DMS114 treated with DMSO at 0.1 percent for 48 hours (cell line): ENCODE measurements around the gene PPP6R2.
A peak's percentile ranks its signal among the peaks of the same experiment; 100 is the strongest.

Experiments
- DNase-seq: peaks from one replicate; lab custom pipeline; 2025; ENCODE audit not compliant: unreplicated experiment; lab: John Stamatoyannopoulos, UW

Gene PPP6R2, protein sequence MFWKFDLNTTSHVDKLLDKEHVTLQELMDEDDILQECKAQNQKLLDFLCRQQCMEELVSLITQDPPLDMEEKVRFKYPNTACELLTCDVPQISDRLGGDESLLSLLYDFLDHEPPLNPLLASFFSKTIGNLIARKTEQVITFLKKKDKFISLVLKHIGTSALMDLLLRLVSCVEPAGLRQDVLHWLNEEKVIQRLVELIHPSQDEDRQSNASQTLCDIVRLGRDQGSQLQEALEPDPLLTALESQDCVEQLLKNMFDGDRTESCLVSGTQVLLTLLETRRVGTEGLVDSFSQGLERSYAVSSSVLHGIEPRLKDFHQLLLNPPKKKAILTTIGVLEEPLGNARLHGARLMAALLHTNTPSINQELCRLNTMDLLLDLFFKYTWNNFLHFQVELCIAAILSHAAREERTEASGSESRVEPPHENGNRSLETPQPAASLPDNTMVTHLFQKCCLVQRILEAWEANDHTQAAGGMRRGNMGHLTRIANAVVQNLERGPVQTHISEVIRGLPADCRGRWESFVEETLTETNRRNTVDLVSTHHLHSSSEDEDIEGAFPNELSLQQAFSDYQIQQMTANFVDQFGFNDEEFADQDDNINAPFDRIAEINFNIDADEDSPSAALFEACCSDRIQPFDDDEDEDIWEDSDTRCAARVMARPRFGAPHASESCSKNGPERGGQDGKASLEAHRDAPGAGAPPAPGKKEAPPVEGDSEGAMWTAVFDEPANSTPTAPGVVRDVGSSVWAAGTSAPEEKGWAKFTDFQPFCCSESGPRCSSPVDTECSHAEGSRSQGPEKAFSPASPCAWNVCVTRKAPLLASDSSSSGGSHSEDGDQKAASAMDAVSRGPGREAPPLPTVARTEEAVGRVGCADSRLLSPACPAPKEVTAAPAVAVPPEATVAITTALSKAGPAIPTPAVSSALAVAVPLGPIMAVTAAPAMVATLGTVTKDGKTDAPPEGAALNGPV

DNA sequence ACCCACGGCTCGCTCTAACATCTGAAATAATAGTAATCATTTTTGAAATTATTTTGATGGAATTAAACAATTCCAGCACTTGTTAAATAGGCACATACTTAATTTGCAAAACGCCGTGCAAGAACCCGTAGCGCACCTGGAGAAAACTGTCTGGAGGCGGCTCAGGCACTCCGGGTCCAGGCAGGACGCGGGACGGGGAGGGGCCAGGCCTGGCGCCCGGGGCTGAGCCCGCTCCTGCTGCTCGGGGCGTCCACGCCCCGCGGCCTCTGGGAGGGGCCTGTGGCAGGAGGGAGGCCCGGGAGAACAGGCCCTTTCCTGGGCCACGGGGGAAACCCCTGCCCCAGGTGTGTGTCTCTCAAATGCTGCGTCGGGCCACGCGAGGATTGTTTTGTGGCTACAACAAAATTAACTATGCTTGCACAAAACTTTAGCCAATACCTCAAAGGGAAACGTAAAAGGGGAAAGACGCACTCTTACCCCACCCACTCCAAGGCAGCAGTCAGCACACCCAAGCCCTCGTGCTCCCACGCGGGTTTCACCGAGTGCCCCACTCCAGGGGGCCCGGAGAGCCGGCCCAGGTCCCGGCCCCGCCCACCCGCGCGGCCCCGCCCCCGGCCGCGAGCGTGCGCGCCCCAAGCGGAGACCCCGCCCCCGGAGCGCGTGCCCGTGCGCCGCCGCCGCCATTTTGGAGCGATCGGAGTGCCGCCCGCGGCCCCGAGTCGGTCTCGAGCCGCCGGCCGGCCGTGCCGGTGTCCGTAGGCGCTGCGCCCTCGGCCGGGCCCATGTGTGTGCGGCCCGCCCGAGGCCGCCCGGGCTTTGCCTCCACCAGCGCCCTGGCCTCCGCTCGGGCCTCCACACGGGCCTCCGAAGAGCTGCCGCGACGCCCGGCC is at the start of gene PPP6R2:
Gene PPP6R2 (plus strand): TSS at position 677 of the 890 bp plus-strand sequence. CDS start 50,582 bp downstream, outside the sequence.
- DNase-seq, result peak; percentile 24

DNA sequence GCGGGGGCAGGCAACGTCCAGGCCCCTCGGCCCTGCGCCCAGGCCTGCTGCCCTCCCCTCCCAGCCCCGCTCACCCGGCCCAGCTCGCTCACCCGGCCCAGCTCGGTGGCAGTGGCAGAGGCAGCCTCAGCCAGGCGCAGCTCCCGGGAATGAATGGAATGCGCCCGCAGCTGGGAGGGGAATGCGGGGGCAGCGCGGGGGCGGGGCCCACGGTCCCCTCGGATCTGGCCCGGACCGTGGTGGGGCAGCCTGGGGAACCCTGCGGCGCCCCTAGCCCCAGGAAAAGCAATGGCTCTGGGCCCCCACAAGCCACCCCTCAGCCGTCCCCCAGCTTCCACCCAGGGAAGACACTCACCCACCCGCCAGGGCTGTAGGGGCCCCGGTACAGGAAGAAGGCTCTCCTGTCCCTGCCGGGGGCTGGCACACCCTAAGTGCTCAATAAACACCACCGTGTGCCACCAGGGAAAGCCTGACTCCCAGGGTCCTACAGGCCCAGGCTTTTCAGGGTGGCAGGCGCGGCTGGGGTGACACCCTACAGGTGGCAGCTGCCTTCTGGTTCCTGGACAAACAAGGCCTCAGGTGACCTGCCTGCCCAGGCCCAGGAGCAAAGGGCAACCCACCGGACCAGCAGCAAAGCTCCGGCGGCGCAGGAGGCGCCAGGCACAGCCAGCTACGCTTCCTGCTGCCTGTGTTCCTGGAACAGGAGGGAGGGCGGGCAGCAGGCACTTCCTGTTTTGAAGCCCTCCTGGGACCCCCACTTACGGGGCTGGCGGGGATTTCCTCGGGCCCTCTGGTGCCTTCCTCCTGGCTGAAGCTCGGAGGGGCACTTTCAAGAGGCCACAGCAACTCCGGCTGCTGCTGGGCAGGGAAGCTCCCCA is 49.4 kb upstream of the PPP6R2 start:
- no peak for DNase-seq

DNA sequence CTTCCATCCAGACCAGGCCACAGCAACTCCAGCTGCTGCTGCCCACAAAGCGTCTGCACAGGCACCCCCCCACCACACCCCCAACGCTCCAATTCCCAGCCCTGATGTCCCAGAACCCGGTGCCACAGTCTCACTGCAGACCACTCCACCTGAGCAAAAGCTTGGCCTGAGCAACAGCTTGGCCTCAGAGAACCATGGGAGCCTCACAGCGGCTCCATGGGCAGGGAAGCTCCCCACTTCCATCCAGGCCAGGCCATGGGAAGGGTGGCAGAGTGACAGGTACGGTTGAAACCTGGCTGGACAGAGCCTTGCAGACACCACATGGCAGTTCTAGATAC is 48.8 kb upstream of the PPP6R2 start:
- no peak for DNase-seq

DNA sequence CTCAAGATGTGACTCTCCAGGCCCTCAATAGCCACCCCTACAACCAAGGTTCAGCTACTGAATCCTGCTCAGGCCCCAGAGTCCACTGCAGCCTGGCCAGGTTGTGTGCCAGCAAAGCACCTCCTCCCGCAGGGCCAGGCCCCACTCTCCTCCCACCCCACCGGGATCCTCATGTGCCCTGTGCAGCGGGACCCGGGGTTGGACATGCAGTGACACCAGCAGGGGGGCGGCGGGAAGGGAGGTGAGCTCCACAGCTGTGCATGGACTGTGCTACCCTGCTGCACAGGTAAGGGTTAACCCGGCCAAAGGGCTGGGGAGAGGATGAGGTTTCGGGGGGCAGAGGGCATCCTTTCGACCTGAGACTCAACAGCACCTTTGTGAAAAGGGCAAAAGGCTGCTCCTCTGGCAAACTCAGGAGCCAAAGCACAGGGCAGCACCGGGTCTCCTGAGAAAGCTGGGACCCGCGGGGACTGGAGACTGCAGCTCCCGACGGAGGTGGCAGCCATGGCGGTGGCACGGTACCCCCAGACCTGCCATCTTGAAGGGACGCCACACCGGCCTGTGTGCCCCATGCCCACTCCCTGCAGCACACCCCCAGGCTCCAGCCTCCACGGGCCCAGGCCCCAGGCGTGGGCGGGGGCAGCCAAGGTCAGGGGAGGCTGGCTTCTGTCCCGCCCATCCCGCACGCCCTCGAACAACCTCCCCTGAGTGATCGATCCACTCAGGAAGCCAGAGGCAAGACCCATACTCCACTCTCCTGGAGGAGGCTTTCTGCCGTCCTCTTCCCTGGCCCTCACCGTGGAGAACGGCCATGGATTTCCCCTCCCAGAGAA is 46.3 kb upstream of the PPP6R2 start:
- no peak for DNase-seq

DNA sequence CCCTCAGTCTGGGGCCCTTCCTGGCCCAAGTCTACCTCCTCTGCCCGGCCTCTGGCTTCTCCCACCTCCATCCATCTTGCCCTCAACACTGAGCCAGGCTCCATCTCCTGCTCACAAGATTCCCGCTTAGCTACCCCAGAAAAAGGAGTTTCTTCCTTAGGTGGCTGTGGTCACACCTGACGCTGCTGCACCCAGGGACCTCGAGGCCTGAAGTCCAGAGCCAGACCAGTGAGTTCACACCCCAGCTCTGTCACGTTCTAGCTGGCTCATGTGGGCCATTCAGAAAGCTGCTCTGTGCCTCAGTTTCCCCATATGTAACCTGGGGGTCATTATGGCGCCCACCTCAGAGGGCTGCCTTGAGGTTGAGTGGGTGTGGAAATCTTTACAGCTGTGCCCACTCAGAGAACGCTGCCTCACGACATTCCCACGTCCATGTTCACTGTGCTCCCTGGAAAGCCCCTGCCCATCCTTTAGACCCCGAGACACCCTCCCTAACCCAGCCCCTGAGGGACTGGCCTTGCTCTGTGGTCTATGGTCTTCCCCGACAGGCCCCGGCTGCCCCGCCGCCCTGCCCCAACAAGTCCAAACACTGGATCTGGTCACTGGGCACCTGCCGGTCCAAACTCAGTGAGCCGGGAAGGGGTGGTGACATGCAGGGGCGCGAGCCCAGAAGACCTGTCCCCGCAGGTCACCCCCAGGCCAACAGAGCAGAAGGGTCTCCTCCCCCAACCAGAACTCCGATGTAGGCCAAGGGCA is 45.4 kb upstream of the PPP6R2 start:
- DNase-seq, result no peak

DNA sequence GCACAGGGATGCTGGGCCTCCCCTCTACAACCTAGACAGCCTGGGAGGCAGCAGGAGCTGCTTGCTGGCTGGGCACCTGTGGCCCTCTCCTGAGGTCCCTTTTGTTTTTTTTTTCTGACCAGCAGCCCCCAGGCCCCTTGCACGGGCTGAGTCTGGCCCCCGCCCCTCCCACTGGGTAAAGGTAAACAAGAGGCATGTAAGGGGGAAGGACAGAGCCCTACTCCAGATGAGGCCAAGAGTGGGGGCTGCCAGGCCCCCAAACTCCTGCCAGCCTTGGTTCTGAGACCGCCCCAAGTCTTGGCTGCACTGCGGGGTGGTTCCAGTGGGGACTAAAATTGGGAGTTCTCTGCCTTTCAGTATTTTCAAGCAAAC is 44.9 kb upstream of the PPP6R2 start:
- no peak for DNase-seq

DNA sequence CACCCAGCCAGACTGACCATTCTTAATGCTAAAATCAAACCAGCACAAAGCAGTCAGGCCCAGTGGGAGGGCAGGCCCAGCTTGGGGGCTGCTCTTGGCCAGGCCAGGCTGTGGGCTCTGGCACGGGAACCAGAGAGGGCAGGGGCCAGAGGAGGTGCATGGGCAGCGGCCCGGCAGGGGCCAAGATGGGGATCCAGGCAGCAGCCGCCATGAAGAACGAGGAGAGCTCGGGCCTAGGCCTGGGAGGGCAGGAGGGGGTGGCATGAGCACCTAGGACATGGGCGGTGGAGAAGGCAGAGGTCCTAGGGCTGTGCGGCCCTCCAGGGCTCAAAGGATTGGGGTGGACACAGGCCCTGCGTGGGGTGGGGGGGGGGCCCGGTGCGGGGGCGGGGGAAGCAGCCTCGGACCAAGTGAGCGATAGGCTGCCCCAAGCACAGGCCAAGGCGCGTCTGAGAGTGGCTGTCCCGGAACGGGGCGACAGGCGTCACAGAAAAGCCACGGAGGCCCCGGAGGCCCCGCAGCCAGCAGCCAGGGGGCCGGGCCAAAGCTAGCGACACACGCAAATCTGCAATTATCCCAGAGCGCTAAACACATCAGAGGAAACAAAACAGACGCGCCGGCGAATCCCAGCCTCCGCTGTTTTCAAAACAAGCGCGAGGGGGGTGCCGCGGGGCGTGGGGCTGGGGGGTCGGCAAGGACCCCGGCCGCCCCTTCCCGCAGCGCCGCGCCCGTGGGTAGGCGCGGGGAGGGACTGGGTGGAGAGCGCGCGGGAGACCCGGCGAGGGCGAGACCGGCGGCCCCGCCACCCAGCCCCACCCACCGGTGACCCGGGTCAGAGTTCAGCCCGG is 44.0 kb upstream of the PPP6R2 start:
- no peak for DNase-seq

DNA sequence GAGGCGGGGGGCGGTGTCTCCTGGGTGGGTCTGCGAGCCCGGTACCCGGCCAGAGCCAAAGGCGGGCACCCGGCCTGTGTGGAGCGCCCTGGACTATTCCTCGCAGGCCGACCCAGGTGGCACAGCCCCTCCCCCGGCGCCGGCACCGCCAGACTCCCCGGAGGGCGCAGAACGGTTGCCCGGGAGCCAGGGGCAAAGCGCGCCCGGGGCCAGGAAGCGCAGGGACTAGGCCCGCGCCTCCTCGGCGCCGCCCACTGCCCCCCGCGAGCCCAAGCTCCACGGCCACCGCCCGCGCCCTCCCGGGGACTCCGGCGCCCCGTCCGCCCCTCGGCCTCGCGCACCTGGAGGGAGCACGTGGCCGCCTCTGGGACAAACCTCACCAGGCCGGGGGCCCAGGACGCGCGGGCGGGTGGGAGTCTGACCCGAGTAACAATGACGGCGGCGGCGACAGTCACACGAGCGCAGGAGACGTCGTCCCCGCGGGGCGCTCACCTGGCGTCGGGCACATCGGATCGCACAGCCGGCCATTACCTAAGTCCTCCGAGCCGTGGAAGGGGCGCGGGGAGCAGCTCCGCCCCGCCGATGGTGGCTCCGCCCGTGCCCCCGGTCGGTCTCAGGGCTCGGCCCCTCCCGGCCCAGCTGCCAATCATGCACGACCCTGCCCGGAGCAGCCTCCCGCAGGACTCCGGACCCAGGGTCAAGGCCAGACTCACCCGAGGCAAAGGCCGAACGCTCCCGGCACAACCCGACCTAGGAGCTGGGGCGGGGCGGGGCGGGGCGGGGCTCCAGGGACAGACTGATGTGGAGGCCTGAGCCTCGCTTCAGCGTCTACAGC is 43.1 kb upstream of the PPP6R2 start:
- no peak for DNase-seq

DNA sequence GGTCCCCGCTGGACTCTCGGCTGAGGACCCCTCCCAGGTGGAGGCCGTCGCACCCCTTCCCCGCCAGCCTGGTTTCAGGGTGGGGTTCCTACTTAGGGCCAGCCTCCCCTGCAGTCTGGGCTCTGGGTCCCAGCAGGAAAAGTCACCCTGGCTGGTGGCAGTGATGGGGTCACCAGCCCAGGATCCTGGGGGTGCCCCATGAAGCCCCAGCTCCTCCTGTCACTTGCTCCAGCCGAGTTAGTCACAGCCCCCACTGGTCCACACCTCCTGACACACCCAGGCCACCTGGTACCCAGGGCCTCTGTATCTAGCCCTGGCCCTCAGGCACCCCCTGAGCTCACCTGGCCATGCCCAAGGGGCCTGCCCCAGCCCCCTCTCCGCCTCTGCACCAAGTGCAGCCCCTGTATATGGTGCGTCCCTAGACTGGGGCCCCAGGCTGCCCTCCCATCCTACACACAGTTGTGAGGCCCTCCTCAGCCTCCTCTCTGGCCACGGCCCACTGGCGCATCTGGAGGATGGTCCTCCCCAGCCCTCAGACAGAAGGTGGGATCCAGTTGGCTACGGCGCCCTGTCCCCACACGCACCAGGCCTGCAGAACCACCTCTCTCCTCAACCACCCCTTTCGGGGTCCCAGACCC is 42.4 kb upstream of the PPP6R2 start:
- DNase-seq, result no peak

DNA sequence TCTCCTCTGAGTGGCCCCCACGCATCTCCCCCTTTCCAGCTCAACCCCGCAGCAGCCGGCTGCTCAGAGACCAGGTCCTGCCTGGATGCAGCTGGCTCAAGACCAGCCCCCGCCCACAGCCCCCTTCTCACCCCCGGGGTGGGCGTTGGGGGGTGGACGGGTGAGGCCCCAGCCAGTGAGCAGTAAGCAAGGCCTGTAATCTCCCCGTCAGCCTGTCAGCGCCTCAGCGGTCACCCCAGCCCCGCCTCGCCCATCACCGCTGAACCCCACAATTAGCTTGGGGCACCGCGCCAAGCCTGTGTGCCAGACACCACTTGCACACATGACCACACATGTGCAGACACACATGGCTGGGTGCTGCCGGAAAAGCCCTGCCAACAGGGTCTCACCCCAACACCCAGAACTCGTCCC is 41.5 kb upstream of the PPP6R2 start:
- no peak for DNase-seq

DNA sequence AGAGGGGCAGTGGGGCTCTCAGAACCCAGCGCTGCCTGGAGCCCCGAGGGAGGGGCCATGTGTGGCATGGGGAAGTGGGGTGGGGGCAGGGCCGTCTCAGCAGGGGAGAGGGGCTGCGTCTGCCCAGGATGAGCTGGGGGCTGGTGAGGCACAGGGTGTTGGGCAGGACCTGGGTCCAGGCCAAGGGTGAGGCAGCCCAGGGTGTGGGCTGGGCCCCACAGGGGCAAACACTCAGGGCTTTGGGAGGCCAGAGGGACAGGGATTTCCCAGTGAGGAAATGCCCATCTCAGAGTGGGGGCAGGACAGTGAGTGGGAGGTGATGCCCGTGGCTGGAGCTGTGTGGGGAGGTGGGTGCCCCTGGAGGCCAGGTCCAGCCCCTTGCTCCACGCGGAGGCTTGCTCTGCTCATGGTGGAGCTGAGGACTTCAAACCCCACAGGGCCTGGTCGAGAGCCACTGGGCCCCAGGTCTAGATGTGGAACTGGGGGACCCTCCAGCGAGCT is 41.0 kb upstream of the PPP6R2 start:
- DNase-seq, result no peak

DNA sequence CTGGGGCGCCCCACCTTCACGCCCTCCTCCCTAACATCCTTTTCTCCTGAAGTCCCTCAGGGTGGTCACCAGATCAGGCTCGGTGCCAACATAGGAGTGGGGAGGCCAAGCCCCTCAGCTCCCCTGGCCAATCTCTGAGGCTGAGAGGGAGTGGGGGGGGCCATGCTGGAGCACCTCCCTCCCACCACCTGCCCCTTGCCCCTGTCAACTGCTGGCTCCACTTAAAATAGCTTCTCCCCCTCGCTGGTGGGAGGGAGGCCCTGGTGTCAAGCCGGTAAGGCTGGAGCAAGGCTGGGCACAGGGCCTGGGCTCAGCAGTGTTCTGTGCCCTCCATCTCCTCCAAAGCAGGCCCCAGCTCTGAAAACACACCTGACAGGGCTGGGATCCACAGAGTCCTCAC is 40.6 kb upstream of the PPP6R2 start:
- DNase-seq, result no peak

DNA sequence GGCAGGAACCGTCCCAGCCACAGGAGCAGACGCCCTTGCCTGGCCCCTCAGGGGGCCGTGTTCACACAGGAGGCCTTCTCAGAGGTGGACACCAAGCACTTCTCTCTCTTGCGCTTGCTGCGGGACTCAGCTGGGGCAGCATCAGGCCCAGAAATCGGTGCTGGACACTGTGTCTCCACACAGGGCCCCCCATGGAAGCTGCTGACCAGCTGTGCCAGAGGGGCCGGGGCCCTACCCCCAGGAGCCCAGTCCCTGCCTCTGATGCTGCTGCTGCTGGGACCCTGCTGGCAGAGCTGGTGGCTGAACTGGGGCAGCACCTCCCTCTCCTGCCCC is 39.6 kb upstream of the PPP6R2 start:
- DNase-seq, result no peak

DNA sequence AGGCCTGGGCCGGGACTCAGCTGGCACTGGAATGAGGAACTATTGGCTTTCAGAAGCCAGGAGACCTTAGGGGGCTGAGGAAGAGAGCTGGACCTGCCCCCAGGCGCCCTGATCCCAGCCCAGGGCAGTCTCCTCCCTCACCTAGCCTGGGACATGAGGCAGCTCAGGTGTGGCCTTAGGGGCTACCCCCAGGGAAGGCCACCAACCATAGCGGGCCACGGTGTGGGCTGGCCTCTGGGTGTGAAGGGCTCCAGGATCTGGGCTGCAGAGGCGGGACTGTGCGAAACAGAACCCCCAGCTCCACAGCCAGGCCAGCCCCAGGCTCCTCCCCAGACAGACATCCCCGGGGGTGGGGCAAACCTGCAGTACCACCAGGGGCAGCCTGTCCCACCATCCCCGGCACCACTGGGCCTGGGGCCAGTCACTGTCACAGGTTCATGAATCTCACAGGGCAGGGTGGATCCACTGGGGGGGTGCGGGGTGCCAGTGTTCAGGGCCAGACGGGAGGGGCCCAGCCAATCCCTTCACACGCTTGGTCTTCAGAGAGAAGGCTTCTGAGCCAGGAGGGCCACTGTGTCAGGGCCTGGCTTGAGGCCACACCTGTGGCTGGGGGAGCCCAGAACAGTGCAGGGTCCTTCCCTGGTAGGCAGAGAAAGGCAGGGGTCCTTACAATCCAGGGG is 39.1 kb upstream of the PPP6R2 start:
- no peak for DNase-seq

DNA sequence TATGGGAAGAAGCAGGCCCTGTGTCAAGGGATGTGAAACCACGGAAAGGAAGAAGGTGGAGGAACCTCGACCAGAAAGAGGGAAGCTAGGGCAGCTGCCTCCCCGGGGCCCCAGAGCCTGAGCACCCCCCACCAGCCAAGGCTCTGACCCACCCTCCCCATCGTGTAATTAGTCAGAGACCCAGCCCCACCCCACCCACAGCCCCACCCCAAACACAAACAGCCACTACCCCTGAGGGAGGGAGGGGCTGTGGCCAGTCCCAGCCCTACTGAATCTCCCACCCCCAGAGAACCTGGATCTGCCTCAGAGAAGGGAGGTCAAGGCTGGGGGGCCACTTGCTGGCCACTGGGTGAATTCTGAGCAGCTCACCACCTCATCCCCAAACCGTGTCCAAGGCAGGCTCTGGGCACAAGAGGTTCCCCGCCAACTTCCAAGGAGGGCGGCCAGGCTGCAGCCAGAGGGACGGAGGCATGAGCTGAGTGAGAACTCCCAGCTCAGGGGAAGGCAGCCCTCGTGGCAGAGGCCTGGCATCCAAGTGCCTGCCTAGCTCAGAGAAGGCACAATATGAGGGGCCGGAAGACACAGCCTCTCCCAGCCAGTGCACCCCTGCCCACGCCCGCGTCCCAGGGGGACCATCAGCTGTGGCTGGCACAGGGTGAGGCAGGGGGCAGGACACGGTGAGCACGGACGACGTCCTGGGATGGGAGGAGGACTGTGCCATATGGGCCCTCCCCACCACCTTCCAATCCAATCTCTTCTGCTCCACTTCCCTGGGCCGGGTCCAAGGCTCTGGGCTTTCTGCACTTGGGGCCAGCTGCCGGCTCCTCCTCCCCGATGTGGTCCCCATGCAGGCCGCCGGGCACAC is 38.4 kb upstream of the PPP6R2 start:
- no peak for DNase-seq
